GM12892 (cell line): ENCODE results near the gene RRM1.

Experiments
- POLR2A ChIP-seq: IDR thresholded peaks from 2 replicates; pipeline ENCODE4 v1.6.1; 2011; ENCODE audit warnings: low read depth, low read length, control low read depth
- POLR2AphosphoS5 ChIP-seq: IDR thresholded peaks from 2 replicates; pipeline ENCODE4 v1.6.1; 2011; ENCODE audit warnings: low read depth, low read length, control low read depth
- TAF1 ChIP-seq: IDR thresholded peaks from 2 replicates; pipeline ENCODE4 v1.6.1; 2011; ENCODE audit warnings: low read depth, mild to moderate bottlenecking, control low read depth, low read length, borderline replicate concordance

- TF ChIP-seq POLR2A (no peak), TAF1 (no peak), POLR2AphosphoS5 (no peak)
Measured at GRCh38 chr11:4072668-4073285, 21.8 kb upstream of the RRM1 start.
